HepG2 (cell line): ENCODE data around the gene SLC38A1. TPM values are rescaled to one million over a fixed set of nuclear protein-coding genes. Genes with fewer than 3 reads are reported as not detected.

Experiments
- ATAC-seq: fragments of 200-7000 bp; cut with Tn5 transposase; 3 replicates; pipeline ENCODE4 v1.9.1; 2020; ENCODE audit warnings: mild to moderate bottlenecking, moderate library complexity
- BruUV-seq: library from RNA; stranded (reverse); fragments of 400-500 nt; replicated peaks from 2 replicates; lab custom pipeline; 2021; lab: Mats Ljungman, UMichigan
- CTCF ChIA-PET: fragments of 300-600 bp; formaldehyde crosslinking; extraction: SDS; loops from one replicate; lab custom pipeline; 2021; ENCODE audit warnings: low total read pairs, inconsistent platforms, low intra/inter-chr PET ratio; lab: Yijun Ruan, JAX
- POLR2A ChIA-PET: fragments of 350-600 bp; sonication (Branson Sonifier 250); formaldehyde crosslinking; loops from one replicate; lab custom pipeline; 2020; ENCODE audit warnings: antibody characterized with exemption, inconsistent platforms; lab: Yijun Ruan, JAX
- DNase-seq: peaks from one replicate; pipeline ENCODE4 v3.0.0-alpha.2; 2015; ENCODE audit warnings: low spot score
- FAIRE-seq: peaks from 3 replicates; lab custom pipeline; 2011; peaks lifted over from hg19 to GRCh38; lab: Jason Lieb, UNC
- H2AFZ ChIP-seq: one replicate; pipeline ENCODE4 v1.6.1; 2011; ENCODE audit warnings: low read length, inconsistent platforms
- H3K27ac ChIP-seq: fragments of 300-600 bp; 3 replicates; pipeline ENCODE4 v1.8.0; 2011; ENCODE audit warnings: mixed run types, mild to moderate bottlenecking, mixed read lengths, low read length, inconsistent platforms; ENCODE audit not compliant: insufficient read depth; ENCODE audit errors: extremely low read length
- H3K27me3 ChIP-seq, 2 experiments: fragments of 200-600 bp in 1 of 2; 2 replicates in 1 of 2; 3 replicates in 1 of 2; pipeline versions ENCODE4 v1.6.0 to v1.8.0; 2011; ENCODE audit warnings: low read length in 2 of 2, mild to moderate bottlenecking in 2 of 2, moderate library complexity in 2 of 2, inconsistent platforms in 1 of 2; ENCODE audit not compliant: insufficient read depth in 2 of 2, control insufficient read depth in 1 of 2
- H3K36me3 ChIP-seq, 2 experiments: fragments of 200-600 bp in 1 of 2; replicated peaks in 1 of 2; 2 replicates in 1 of 2; 3 replicates in 1 of 2; pipeline versions ENCODE4 v1.5.1 to v1.8.0; 2011; ENCODE audit warnings: low read length in 2 of 2, inconsistent platforms in 1 of 2; ENCODE audit not compliant: insufficient read depth in 2 of 2, control insufficient read depth in 1 of 2
- H3K4me1 ChIP-seq: 2 replicates; pipeline ENCODE4 v1.5.1; 2012; ENCODE audit warnings: low read length, inconsistent platforms; ENCODE audit not compliant: insufficient read depth
- H3K4me2 ChIP-seq: 2 replicates; pipeline ENCODE4 v1.6.0; 2011; ENCODE audit warnings: low read depth, low read length, inconsistent platforms
- H3K4me3 ChIP-seq, 3 experiments: fragments of 200-600 bp in 1 of 3; sonication (generic), shearing (Covaris generic) in 1 of 3; replicated peaks in 1 of 3; 2 replicates each; pipeline ENCODE4 v1.5.1; 2011 to 2016; ENCODE audit warnings: low read length in 3 of 3, inconsistent platforms in 2 of 3, low read depth in 2 of 3, mild to moderate bottlenecking in 2 of 3, control low read depth in 1 of 3, mixed read lengths in 1 of 3; ENCODE audit not compliant: insufficient read depth in 1 of 3
- H3K79me2 ChIP-seq: one replicate; pipeline ENCODE4 v1.6.1; 2011; ENCODE audit warnings: low read length, inconsistent platforms; ENCODE audit not compliant: insufficient read depth
- H3K9ac ChIP-seq: 2 replicates; pipeline ENCODE4 v1.6.0; 2011; ENCODE audit warnings: mild to moderate bottlenecking, low read depth, low read length, inconsistent platforms; ENCODE audit not compliant: insufficient read depth
- H3K9me3 ChIP-seq: 2 replicates; pipeline ENCODE4 v1.5.1; 2012; ENCODE audit warnings: mild to moderate bottlenecking, low read length
- H4K20me1 ChIP-seq: 2 replicates; pipeline ENCODE4 v1.6.0; 2011; ENCODE audit warnings: inconsistent platforms, mild to moderate bottlenecking, low read length, moderate library complexity; ENCODE audit not compliant: insufficient read depth
- CENPX ChIP-seq: sonication (generic); formaldehyde crosslinking; IDR thresholded peaks from 2 replicates; pipeline ENCODE4 v1.9.0; 2021; ENCODE audit warnings: mild to moderate bottlenecking, missing genetic modification reagents, moderate library complexity
- E2F5 ChIP-seq: sonication (generic); formaldehyde crosslinking; conservative IDR thresholded peaks from 2 replicates; pipeline ENCODE4 v1.4.0; 2020; ENCODE audit warnings: missing genetic modification reagents
- HDAC1 ChIP-seq: sonication (generic); formaldehyde crosslinking; IDR thresholded peaks from 2 replicates; pipeline ENCODE4 v1.5.1; 2020; ENCODE audit warnings: mild to moderate bottlenecking, missing genetic modification reagents
- HINFP ChIP-seq: sonication (generic); formaldehyde crosslinking; IDR thresholded peaks from 2 replicates; pipeline ENCODE4 v1.4.0; 2020; ENCODE audit warnings: low read depth, mild to moderate bottlenecking, missing genetic modification reagents
- ISL2 ChIP-seq: sonication (generic); formaldehyde crosslinking; IDR thresholded peaks from 2 replicates; pipeline ENCODE4 v1.5.0; 2020; ENCODE audit warnings: missing genetic modification reagents
- ISX ChIP-seq: sonication (generic); formaldehyde crosslinking; conservative IDR thresholded peaks from 2 replicates; pipeline ENCODE4 v1.5.0; 2020; ENCODE audit warnings: missing genetic modification reagents
- MTF1 ChIP-seq: sonication (generic); formaldehyde crosslinking; IDR thresholded peaks from 2 replicates; pipeline ENCODE4 v1.5.0; 2020; ENCODE audit warnings: missing genetic modification reagents
- PRDM10 ChIP-seq: sonication (generic); formaldehyde crosslinking; IDR thresholded peaks from 2 replicates; pipeline ENCODE4 v1.4.0; 2020; ENCODE audit warnings: low read depth, missing genetic modification reagents
- SIX4 ChIP-seq: sonication (generic); formaldehyde crosslinking; IDR thresholded peaks from 2 replicates; pipeline ENCODE4 v1.4.0; 2020; ENCODE audit warnings: missing genetic modification reagents
- SP1 ChIP-seq, 2 experiments: fragments of 450-650 bp in 1 of 2; sonication (generic) in 1 of 2; formaldehyde crosslinking in 1 of 2; IDR thresholded peaks; 2 replicates each; pipeline versions ENCODE4 v1.4.0 to v1.6.1; 2016 to 2020; ENCODE audit warnings: missing genetic modification reagents in 1 of 2
- YY1 ChIP-seq: IDR thresholded peaks from 2 replicates; pipeline ENCODE4 v1.6.1; 2011; ENCODE audit warnings: low read length, low read depth, moderate library complexity, mild to moderate bottlenecking; ENCODE audit not compliant: insufficient read depth, insufficient replicate concordance
- ZHX1 ChIP-seq: sonication (generic); formaldehyde crosslinking; IDR thresholded peaks from 2 replicates; pipeline ENCODE4 v1.8.1; 2022; ENCODE audit warnings: low read depth, mild to moderate bottlenecking, missing genetic modification reagents
- ZNF30 ChIP-seq: sonication (generic); formaldehyde crosslinking; IDR thresholded peaks from 2 replicates; pipeline ENCODE4 v1.5.0; 2020; ENCODE audit warnings: mild to moderate bottlenecking, missing genetic modification reagents
- ZNF781 ChIP-seq: sonication (generic); formaldehyde crosslinking; IDR thresholded peaks from 2 replicates; pipeline ENCODE4 v1.5.1; 2020; ENCODE audit warnings: borderline replicate concordance, mild to moderate bottlenecking, missing genetic modification reagents; ENCODE audit errors: not compliant biosample characterization
- WGBS: methylation state at CpG from one replicate; pipeline ENCODE4 v1.1.6; 2017; ENCODE audit warnings: low lambda C conversion rate; 5-methylcytosine and 5-hydroxymethylcytosine counted together
- in situ Hi-C: cut with HindIII; loops from 2 replicates; pipeline ENCODE4 v1.10.0; 2017; ENCODE audit warnings: low pct_unique_long_range_greater_than_20kb; ENCODE audit not compliant: extremely low pct_ligation_motif_present
- intact Hi-C: fragments of 100-400 bp; cut with micrococcal nuclease; formaldehyde crosslinking; loops from one replicate; pipeline ENCODE4 v1.10.0; 2022; ENCODE audit not compliant: unreplicated experiment
- polyA plus RNA-seq, 8 experiments: library from polyadenylated mRNA; depleted of rRNA in 3 of 8; stranded (reverse) in 7 of 8; unstranded in 1 of 8; fragments of >200 nt; fragmentation: Illumina TruSeq in 4 of 8; extraction: Trizol in 4 of 8; gene quantifications; 2 replicates each; pipeline versions ENCODE4 v1.2.1 to v1.2.3, GENCODE V29; 2011 to 2016; ENCODE audit warnings: low read depth in 4 of 8, missing spikeins in 1 of 8, mixed read lengths in 1 of 8; ENCODE audit not compliant: insufficient read depth in 1 of 8
- total RNA-seq, 5 experiments: library from RNA; depleted of rRNA; stranded (reverse); fragments of >200 nt; fragmentation: Illumina TruSeq; extraction: Trizol; gene quantifications; 2 replicates each; pipeline ENCODE4 v1.2.3, GENCODE V29; 2016; ENCODE audit warnings: low read depth in 1 of 5

SLC38A1 gene
- total and polyA plus RNA-seq, 2 of the 13 experiments (the other 11 are each of a cell fraction or from before 2014, with no cell fraction given) = 47.0 to 50.6 TPM

GRCh38 chr12:46271863-46272262 is 3.0 kb upstream of the SLC38A1 start:
- H3K36me3 ChIP-seq = no peaks in the 10 kb centered on the region
- no TSS peak for BruUV-seq
- peaks cover 18% of the 10 kb centered on the region for H3K79me2 ChIP-seq
- H3K27me3 ChIP-seq = no peaks in the 10 kb centered on the region; a peak in 1 of 5 replicates
- ATAC-seq = no peak
- peaks cover 26% of the 10 kb centered on the region for H3K4me1 ChIP-seq
- POLR2A ChIA-PET = no interaction called here
- intact Hi-C loops (no loop called here), in situ Hi-C loops (no loop called here)
- DNase-seq = no peak
- no peak overlapping the region for H3K9ac ChIP-seq
- no peak overlapping the region for H3K4me2 ChIP-seq
- no peak overlapping the region for H3K4me3 ChIP-seq
- FAIRE-seq = no peak
- no peaks in the 10 kb centered on the region; the same call in 1 of the 2 replicates for H4K20me1 ChIP-seq
- H3K27ac ChIP-seq = no peak overlapping the region
- WGBS = 93% methylated on average over 2 of the region's 2 CpGs
- CTCF ChIA-PET = no interaction called here
- no peak overlapping the region for H2AFZ ChIP-seq
- H3K9me3 ChIP-seq = no peaks in the 10 kb centered on the region
- TF ChIP-seq SIX4 (CRISPR knock-in tag) (no peak), ISL2 (CRISPR knock-in tag) (no peak), ZNF781 (CRISPR knock-in tag) (no peak), SP1 (IDR thresholded peaks at IDR 0.05) (no peak), SP1 (CRISPR knock-in tag; IDR thresholded peaks at IDR 0.05) (no peak), ISX (CRISPR knock-in tag) (no peak), ZHX1 (CRISPR knock-in tag) (no peak), PRDM10 (CRISPR knock-in tag) (no peak), CENPX (CRISPR knock-in tag) (no peak), MTF1 (CRISPR knock-in tag) (no peak), HINFP (CRISPR knock-in tag) (no peak), E2F5 (CRISPR knock-in tag) (no peak), YY1 (no peak), HDAC1 (no peak), ZNF30 (CRISPR knock-in tag) (no peak)
